GM12874 (cell line): ENCODE measurements around the gene KIAA1217.

Source experiments
- CTCF ChIP-seq: IDR thresholded peaks from 2 replicates; pipeline ENCODE4 v1.5.1; 2011; ENCODE audit warnings: low read depth, mild to moderate bottlenecking, control low read depth, low read length, moderate library complexity; ENCODE audit not compliant: insufficient read depth

KIAA1217 gene

GRCh38 chr10:24310104-24310503 lies 101.2 kb downstream of the KIAA1217 start:
- no peak for TF ChIP-seq CTCF

- TF ChIP-seq CTCF: no peak
Measured at GRCh38 chr10:24311888-24312287, 103.0 kb downstream of the KIAA1217 start.

GRCh38 chr10:24313283-24313682 lies 104.3 kb downstream of the KIAA1217 start:
- TF ChIP-seq CTCF: no peak

GRCh38 chr10:24315211-24315610 lies 106.3 kb downstream of the KIAA1217 start:
- TF ChIP-seq CTCF: no peak

- no peak for TF ChIP-seq CTCF
Measured at GRCh38 chr10:24318517-24318916, 109.6 kb downstream of the KIAA1217 start.

DNA sequence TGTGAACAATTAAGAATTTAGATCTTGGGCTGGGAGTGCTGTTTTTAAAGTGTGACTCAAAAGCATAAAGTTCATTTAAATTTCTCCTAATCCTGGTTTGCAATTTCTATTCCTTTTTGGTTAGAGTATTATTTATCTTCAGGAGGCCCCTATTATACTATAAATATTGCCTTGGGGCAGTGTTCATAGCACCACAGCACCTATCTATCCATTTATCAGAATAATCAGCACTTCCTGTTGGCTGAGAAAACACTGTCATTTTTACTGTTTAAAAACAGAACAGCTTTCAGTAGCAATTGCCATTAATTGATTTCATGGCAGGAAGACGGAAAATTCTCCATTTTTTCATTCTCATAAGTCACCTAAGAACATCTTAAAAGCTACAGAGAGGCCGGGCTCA lies 111.4 kb downstream of the KIAA1217 start:
- TF ChIP-seq CTCF: no peak

DNA sequence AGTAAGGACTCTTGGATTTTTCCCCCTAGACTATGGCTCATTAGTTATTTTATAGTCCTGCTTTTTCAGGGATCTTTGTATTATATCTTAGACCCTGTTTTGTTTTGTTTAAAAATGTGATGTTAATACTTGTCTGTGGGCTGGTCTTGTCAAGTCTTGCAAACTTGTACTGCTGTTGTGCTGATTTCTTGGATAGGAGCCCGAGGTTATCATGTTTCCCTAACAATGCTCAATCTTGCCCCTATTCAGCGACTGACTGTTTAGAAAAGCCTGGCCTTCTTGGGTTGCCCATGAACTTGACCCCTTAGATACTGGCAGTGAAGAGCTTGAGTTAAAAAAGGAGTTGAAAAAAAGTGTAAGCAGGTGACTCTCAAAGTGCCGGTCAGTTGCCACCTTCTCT lies 115.7 kb downstream of the KIAA1217 start:
- TF ChIP-seq CTCF: no peak

DNA sequence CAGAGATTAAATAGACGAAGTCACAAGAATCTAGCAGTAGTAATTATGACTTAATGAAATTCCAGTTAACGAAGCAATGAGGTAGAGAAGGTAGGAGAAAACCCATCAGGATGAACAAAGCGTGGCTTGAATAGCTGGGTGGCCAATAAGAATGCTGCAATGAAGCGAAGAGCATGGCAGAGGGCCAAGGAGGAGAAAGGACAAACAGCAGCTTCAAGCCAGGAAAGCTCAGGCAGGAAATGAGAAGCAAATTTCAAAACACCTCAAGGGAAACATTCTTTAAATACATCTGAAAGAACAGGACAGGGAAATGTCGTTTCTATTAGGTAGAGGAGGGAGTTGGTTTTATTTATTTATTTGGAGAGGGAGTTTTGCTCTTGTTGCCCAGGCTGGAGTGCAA lies 122.5 kb downstream of the KIAA1217 start:
- no peak for TF ChIP-seq CTCF
